HG03521 (cell line): ENCODE data around the gene HS3ST5.
A peak's percentile ranks its signal among the peaks of the same experiment; 100 is the strongest.

ENCODE experiments used
- ATAC-seq: cut with Tn5 transposase; IDR thresholded peaks from one replicate; pipeline ENCODE4 v1.9.1; 2021; ENCODE audit warnings: mild to moderate bottlenecking, moderate library complexity; ENCODE audit not compliant: unreplicated experiment

Gene HS3ST5

GRCh38 chr6:114008331-114008730 lies 334.5 kb downstream of the HS3ST5 start:
- no peak for ATAC-seq

GRCh38 chr6:114007516-114007915 lies 335.3 kb downstream of the HS3ST5 start:
- ATAC-seq: peak; percentile 53
